CD1c-positive myeloid dendritic cell (primary cell): ENCODE results near the gene DDX41.

ENCODE experiments used
- DNase-seq: peaks from one replicate; pipeline ENCODE4 v3.0.0-alpha.2; 2016; ENCODE audit errors: extremely low spot score

DDX41 gene

DNA sequence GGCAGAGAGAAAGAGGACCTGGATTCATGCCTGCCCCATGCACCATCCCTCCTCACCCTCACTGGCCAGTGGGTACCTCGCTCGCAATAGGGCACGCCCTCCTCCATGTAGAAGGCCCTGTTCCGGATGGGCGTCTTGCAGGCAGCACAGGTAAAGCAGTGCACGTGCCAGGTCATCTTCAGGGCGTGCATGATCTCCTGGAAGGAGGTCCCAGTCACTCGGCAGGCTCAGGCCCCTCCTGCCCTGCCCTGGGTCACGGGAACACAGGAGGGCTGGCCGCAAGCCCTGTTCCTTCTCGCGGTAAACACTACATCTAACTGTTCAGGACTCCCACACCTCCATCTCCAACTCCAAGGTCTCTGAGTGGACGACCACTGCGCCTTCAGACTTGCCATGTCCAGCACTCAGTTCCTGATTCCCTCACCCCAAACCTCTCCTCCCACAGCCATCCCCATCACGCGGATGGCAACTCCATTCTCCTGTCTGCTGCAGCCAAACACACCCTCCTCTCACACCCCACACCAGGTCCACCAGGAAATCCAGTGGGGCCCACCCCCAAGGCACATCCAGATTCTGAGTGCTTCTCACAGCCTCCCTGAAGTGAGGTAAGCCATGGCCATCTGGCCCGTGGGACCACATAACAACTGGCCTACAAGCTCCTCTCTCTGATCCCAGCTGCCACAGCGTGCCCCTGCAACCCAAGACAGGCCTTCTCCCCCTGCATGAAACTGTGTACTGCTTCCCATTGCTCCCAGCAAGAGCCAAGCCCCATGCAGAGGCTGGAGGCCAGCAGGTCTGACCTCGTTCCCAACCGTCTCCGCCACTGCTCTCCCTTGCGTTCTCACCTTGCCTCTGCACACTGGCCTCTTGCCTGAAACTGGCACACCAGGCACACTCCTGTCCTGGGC, 32.5 kb downstream of the DDX41 start:
- no peak for DNase-seq

- no peak for DNase-seq
These were observed 33.7 kb downstream of the DDX41 start for GRCh38 chr5:177483042-177483441.

- no peak for DNase-seq
These were observed 34.4 kb downstream of the DDX41 start for GRCh38 chr5:177482359-177482795.

GRCh38 chr5:177479774-177480173, 37.0 kb downstream of the DDX41 start:
- DNase-seq, result peak; percentile 89

DNA sequence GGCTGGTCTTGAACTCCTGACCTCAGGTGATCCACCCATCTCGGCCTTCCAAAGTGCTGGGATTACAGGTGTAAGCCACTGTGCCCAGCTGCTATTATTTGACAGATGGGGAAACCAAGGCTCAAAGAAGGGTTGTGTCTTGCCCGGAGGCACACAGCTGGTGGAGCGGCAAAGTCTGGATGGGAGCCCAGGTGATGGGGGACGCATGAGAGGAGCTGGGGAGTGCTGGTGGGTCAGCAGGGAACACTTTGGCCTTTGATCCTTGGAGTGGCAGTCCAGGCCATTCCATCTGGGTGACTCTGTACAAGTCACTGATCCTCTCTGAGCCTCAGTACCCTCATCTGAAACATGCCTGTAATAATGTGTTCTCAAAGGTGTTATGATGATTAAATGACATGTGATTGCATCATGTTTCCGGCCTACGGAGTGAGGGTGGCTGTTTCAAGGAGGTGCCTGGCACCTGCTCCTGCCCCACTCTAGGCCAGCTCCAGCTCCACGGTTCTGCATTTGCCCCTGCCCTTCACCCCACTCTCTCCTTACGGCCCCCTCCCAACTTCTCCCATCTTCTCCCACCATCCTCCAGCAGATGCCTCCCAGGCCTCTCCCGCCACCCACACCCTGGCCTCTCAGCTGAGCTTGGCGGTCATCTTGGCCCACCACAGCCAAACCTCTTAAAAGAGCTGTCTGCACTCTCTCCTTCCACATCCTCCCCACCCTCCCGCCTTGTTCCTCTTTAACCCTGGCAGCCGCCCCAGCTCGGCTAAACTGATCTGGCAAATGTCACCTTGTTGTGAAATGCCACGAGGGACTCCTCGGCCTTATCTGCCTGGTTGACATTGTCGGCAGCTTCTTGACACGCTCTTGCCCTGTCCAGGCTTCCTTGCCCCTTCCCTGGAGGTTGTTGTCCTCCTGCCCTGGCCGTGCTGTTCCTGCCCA, 37.8 kb downstream of the DDX41 start:
- peak; percentile 93 for DNase-seq

- DNase-seq, result no peak
These were observed 38.9 kb downstream of the DDX41 start for GRCh38 chr5:177477701-177478477.

DNA sequence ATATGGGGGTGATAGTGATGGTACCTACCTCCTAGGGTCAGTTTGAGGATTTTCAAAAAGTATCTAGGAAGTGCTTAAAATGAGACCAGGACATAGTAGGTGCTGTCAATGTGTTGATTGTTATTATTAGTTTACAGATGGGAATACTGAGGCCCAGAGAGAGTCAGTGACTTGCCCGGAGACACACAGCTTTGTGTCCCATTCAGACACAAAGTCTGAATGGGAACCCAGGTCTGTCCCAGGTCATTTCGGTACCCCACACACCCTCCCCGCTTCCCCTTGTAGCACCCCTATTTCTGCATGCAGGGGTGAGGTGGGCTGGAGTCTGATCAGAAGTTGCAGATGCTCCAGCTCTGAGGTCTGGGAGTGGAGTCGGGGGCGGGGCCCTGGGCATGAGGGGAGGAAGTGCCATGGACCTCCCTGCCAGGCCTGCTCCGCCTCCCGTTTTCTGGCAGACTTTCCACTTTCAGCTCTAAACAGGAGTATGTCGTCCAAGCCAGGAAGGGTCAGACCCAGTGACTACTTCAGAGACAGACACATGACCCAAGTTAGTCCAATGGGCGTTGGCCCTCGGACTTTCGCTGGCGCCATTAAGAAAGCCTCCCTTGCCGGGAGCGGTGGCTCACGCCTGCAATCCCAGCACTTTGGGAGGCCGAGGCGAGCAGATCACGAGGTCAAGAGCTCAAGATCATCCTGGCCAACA, 40.1 kb downstream of the DDX41 start:
- DNase-seq, result no peak

DNA sequence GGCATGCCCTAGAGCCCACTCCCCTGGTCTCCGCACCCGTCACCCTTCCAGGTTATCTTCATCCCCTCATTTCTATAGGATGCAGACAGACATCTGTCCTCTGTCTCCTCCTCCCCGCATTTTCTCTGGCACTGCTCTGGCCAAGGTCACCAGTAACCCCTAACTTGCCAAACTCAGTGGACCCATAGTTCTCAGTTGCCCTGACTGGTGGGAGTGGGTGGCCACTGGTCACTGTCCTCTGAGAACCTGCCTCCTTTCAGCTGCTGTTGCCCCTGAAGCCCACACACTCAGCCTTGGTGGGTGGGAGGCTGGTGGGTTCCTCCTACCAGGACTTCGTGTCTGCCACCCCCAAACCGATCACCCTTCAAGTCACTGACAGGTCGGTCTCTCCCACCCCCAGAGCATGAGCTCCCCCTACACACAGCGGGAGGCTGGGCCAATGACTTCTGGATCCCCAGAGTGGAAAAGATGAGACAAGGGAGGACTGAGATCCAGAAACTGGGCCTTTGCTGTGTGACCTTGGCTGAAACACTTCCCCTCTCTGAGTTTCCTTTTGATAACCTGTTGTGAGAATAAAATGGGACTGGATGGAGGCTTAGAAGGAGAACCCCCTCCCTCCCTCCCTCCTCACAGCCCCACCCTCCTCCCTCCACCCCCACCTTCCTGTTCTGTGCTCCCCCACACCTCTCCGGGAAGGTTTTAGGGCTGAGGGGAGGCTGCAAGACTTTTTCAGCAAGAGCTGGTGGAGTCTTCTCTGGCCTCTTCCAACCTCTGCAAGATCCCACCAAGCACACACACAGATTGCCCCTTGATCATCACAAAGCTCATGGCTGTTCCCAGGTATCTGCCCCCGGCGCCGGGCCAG, 41.0 kb downstream of the DDX41 start:
- peak; percentile 28 for DNase-seq

DNA sequence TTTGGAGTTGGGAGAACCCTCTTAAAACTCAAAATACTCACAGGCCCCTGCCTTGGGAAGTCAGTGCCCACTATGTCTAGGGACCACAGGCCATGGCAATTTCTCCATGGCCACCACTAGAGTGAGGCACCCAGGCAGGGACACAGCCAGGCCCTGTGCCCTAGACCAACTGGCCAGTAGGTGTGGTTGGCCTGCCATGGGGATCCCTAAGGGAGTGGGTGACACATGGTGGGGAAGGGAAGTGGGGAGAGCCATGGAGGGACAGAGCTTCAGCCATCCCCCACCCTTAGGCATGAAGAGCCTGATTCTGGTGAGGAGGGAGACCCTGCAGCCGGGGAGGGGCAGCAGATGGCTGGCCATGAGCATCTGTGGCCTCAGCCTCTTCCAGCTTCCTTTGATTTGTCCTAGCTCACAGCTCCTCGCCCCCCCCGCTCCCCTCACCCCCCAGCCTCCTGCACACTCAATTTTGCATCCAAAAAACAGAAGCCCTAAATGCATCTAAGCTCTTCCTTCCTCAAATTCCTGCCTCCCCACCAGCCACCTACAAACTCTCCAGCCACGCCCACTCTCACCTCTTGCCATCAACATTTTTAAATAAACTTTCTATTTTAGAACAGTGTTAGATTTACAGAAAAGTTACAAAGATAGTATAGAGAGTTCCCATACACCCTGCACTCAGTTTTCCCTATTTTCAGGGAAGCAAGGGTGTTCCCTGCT, 41.8 kb downstream of the DDX41 start:
- DNase-seq, result peak; percentile 57

- DNase-seq, result no peak
These were observed 42.7 kb downstream of the DDX41 start for GRCh38 chr5:177474002-177474476.

GRCh38 chr5:177473443-177474001, 43.2 kb downstream of the DDX41 start, which contains the start of gene DBN1:
Gene DBN1, minus strand, starts transcription at chr5:177473634. Its CDS starts 113 bp downstream, at chr5:177473521.
- DNase-seq, result no peak

GRCh38 chr5:177472460-177473442, 44.0 kb downstream of the DDX41 start:
- no peak for DNase-seq

GRCh38 chr5:177471610-177472356, 45.0 kb downstream of the DDX41 start:
- DNase-seq, result no peak

GRCh38 chr5:177470759-177471536, 45.8 kb downstream of the DDX41 start:
- peak; percentile 48 for DNase-seq

- no peak for DNase-seq
These were observed 46.8 kb downstream of the DDX41 start for GRCh38 chr5:177469750-177470525.
